Common myeloid progenitor, CD34-positive (primary cell): ENCODE data around the gene C1orf35.

Experiments used
- CTCF ChIA-PET: fragments of 350-600 bp; sonication (Branson Sonifier 250); formaldehyde crosslinking; loops from one replicate; lab custom pipeline; 2021; ENCODE audit warnings: antibody characterized with exemption; lab: Charles Lee
- POLR2A ChIA-PET: fragments of 350-600 bp; sonication (Branson Sonifier 250); formaldehyde crosslinking; loops from one replicate; lab custom pipeline; 2021; ENCODE audit warnings: antibody characterized with exemption; lab: Charles Lee
- DNase-seq, 3 donors: peaks; one replicate each; pipeline versions ENCODE4 v3.0.0 to v3.0.0-alpha.2; 2013
- H3K27ac ChIP-seq, 2 experiments: 1 replicate in 1 of 2; 2 replicates in 1 of 2; pipeline ENCODE4 v1.7.0; 2013; ENCODE audit warnings: inconsistent platforms in 2 of 2, low read length in 2 of 2, mild to moderate bottlenecking in 2 of 2, low read depth in 1 of 2, moderate library complexity in 1 of 2; ENCODE audit not compliant: severe bottlenecking in 2 of 2, insufficient read depth in 1 of 2, poor library complexity in 1 of 2
- H3K27me3 ChIP-seq, 5 experiments: replicated peaks in 2 of 5; 1 replicate in 3 of 5; 2 replicates in 2 of 5; pipeline versions ENCODE4 v1.6.1 to v1.7.0; 2013; ENCODE audit warnings: low read length in 4 of 5, mild to moderate bottlenecking in 2 of 5, moderate library complexity in 2 of 5, inconsistent platforms in 1 of 5; ENCODE audit not compliant: insufficient read depth in 5 of 5, control insufficient read depth in 4 of 5
- H3K36me3 ChIP-seq, 4 experiments: 1 replicate in 2 of 4; 2 replicates in 2 of 4; pipeline versions ENCODE4 v1.6.1 to v1.7.0; 2013; ENCODE audit warnings: low read length in 3 of 4, control low read depth in 1 of 4, mild to moderate bottlenecking in 1 of 4; ENCODE audit not compliant: control insufficient read depth in 4 of 4, insufficient read depth in 4 of 4
- H3K4me1 ChIP-seq, 4 experiments: 1 replicate in 3 of 4; 2 replicates in 1 of 4; pipeline versions ENCODE4 v1.6.1 to v1.7.1; 2013; ENCODE audit warnings: low read length in 3 of 4, mild to moderate bottlenecking in 3 of 4, control low read depth in 1 of 4, inconsistent platforms in 1 of 4, moderate library complexity in 1 of 4; ENCODE audit not compliant: control insufficient read depth in 4 of 4, insufficient read depth in 4 of 4; ENCODE audit errors: control extremely low read depth in 1 of 4
- H3K4me3 ChIP-seq, 7 experiments: 1 replicate in 4 of 7; 2 replicates in 3 of 7; pipeline versions ENCODE4 v1.5.1 to v1.7.0; 2013; ENCODE audit warnings: mild to moderate bottlenecking in 7 of 7, low read length in 6 of 7, moderate library complexity in 6 of 7, inconsistent platforms in 2 of 7, low read depth in 2 of 7, control low read depth in 1 of 7; ENCODE audit not compliant: insufficient read depth in 4 of 7, control insufficient read depth in 1 of 7; ENCODE audit errors: extremely low read depth in 1 of 7
- H3K9me3 ChIP-seq, 5 experiments: 1 replicate in 4 of 5; 2 replicates in 1 of 5; pipeline versions ENCODE4 v1.6.1 to v1.7.1; 2013; ENCODE audit warnings: low read length in 4 of 5, mild to moderate bottlenecking in 2 of 5, inconsistent platforms in 1 of 5, low read depth in 1 of 5, moderate library complexity in 1 of 5; ENCODE audit not compliant: control insufficient read depth in 4 of 5, insufficient read depth in 2 of 5; ENCODE audit errors: control extremely low read depth in 1 of 5
- WGBS: methylation state at CpG from one replicate; pipeline ENCODE4 v1.1.5; 2013; ENCODE audit not compliant: insufficient coverage; 5-methylcytosine and 5-hydroxymethylcytosine counted together

C1orf35 gene

GRCh38 chr1:228099331-228099732 lies 3.8 kb downstream of the C1orf35 start:
- no peaks in the 10 kb centered on the region for H3K27me3 ChIP-seq
- no peak overlapping the region for H3K4me3 ChIP-seq
- H3K27ac ChIP-seq, result no peak overlapping the region
- peaks cover 8 to 69% (median 36%) of the 10 kb centered on the region in 4 experiments for H3K36me3 ChIP-seq
- peaks cover 6 to 26% (median 20%) of the 10 kb centered on the region in 4 experiments for H3K4me1 ChIP-seq
- 97% methylated on average over 4 of the region's 4 CpGs for WGBS
- peaks cover 0 to 12% (median 5%) of the 10 kb centered on the region in 5 experiments for H3K9me3 ChIP-seq
- ChIA-PET CTCF (interaction anchor here (0.8 to 2.7 kb wide), 9 partner anchors 8 to 102 kb away, joined by 3 to 9 read pairs (median 4); partner anchors contain the start of gene ARF1), POLR2A (interaction anchor here (1.2 kb wide), 2 partner anchors 11 to 100 kb away, joined by 3 read pairs; no protein-coding TSS in a partner anchor)
- no peak for DNase-seq

DNA sequence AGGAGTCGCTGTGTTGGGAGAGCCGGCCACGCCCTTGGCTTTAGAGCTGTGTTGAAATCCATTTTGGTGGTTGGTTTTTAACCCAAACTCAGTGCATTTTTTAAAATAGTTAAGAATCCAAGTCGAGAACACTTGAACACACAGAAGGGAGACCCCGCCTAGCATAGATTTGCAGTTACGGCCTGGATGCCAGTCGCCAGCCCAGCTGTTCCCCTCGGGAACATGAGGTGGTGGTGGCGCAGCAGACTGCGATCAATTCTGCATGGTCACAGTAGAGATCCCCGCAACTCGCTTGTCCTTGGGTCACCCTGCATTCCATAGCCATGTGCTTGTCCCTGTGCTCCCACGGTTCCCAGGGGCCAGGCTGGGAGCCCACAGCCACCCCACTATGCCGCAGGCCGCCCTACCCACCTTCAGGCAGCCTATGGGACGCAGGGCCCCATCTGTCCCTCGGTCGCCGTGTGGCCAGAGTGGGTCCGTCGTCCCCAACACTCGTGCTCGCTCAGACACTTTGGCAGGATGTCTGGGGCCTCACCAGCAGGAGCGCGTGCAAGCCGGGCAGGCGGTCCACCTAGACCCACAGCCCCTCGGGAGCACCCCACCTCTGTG lies 4.7 kb downstream of the C1orf35 start:
- Histone ChIP-seq H3K36me3 (peaks cover 8 to 74% (median 38%) of the 10 kb centered on the region in 4 experiments), H3K4me3 (no peak overlapping the region), H3K27ac (no peak overlapping the region), H3K4me1 (peaks cover 0 to 17% (median 11%) of the 10 kb centered on the region in 4 experiments), H3K27me3 (no peaks in the 10 kb centered on the region), H3K9me3 (peaks cover 0 to 17% (median 11%) of the 10 kb centered on the region in 5 experiments)
- ChIA-PET CTCF (interaction anchor here (1.2 to 2.7 kb wide), 5 partner anchors 9 to 95 kb away, joined by 3 to 9 read pairs (median 6); no protein-coding TSS in a partner anchor), POLR2A (interaction anchor here (1.1 kb wide), 1 partner anchor 16 kb away, joined by 5 read pairs; the partner anchor contains the start of gene ARF1)
- WGBS, result 93% methylated on average over 27 of the region's 28 CpGs
- no peak for DNase-seq

GRCh38 chr1:228097333-228098081 lies 5.6 kb downstream of the C1orf35 start:
- 97% methylated on average over 32 of the region's 34 CpGs for WGBS
- H3K36me3 ChIP-seq, result peaks cover 8 to 83% (median 44%) of the 10 kb centered on the region in 4 experiments

GRCh38 chr1:228096416-228097332 lies 6.5 kb downstream of the C1orf35 start:
- Histone ChIP-seq H3K27ac (no peak overlapping the region), H3K36me3 (peaks cover 8 to 88% (median 45%) of the 10 kb centered on the region in 4 experiments), H3K27me3 (no peaks in the 10 kb centered on the region), H3K9me3 (peaks cover 0 to 17% (median 11%) of the 10 kb centered on the region in 5 experiments), H3K4me1 (peaks cover 2 to 10% (median 7%) of the 10 kb centered on the region in 4 experiments), H3K4me3 (no peak overlapping the region)
- whole genome bisulfite sequencing, result 95% methylated on average over 8 of the region's 13 CpGs
- ChIA-PET CTCF (interaction anchor here (1.2 to 1.3 kb wide), 2 partner anchors 7 to 10 kb away, joined by 3 to 4 read pairs; no protein-coding TSS in a partner anchor), POLR2A (no interaction called here)
- no peak for DNase-seq

More at GRCh38 chr1:228097333-228098081, 5.6 kb downstream of the C1orf35 start:
- no peak for DNase-seq
- H3K27me3 ChIP-seq, result no peaks in the 10 kb centered on the region
- H3K9me3 ChIP-seq, result peaks cover 0 to 17% (median 11%) of the 10 kb centered on the region in 5 experiments
- H3K4me1 ChIP-seq, result peaks cover 0 to 16% (median 11%) of the 10 kb centered on the region in 4 experiments
- ChIA-PET POLR2A (interaction anchor here (0.7 to 1.1 kb wide), 2 partner anchors 8 to 15 kb away, joined by 3 to 5 read pairs; partner anchors contain the start of gene ARF1), CTCF (interaction anchor here (1.2 to 1.3 kb wide), 2 partner anchors 8 to 10 kb away, joined by 3 to 4 read pairs; no protein-coding TSS in a partner anchor)
- no peak overlapping the region for H3K27ac ChIP-seq
- no peak overlapping the region for H3K4me3 ChIP-seq

- no peak overlapping the region for H3K4me3 ChIP-seq
- H3K27ac ChIP-seq, result no peak overlapping the region
- peaks cover 8 to 84% (median 43%) of the 10 kb centered on the region in 4 experiments for H3K36me3 ChIP-seq
- peaks cover 0 to 17% (median 11%) of the 10 kb centered on the region in 5 experiments for H3K9me3 ChIP-seq
- DNase-seq, result no peak
- POLR2A ChIA-PET, result no interaction called here
- CTCF ChIA-PET, result no interaction called here
- H3K4me1 ChIP-seq, result peaks cover 2 to 14% (median 8%) of the 10 kb centered on the region in 4 experiments
- WGBS, result 90% methylated on average over 5 of the region's 8 CpGs
- H3K27me3 ChIP-seq, result no peaks in the 10 kb centered on the region
These were observed 7.2 kb downstream of the C1orf35 start for GRCh38 chr1:228095938-228096337.

- CTCF ChIA-PET, result interaction anchor here (0.7 kb wide), 1 partner anchor 41 kb away, joined by 3 read pairs; no protein-coding TSS in a partner anchor
- POLR2A ChIA-PET, result no interaction called here
These were observed 8.0 kb downstream of the C1orf35 start for GRCh38 chr1:228095161-228095560.

More at GRCh38 chr1:228095161-228095560, 8.0 kb downstream of the C1orf35 start:
- H3K27ac ChIP-seq, result no peak overlapping the region
- peaks cover 5 to 22% (median 13%) of the 10 kb centered on the region in 4 experiments for H3K4me1 ChIP-seq
- DNase-seq, result no peak
- H3K27me3 ChIP-seq, result no peaks in the 10 kb centered on the region
- WGBS, result no CpG with 5 or more reads among the region's 4 CpGs
- H3K9me3 ChIP-seq, result peaks cover 0 to 17% (median 11%) of the 10 kb centered on the region in 5 experiments
- H3K4me3 ChIP-seq, result no peak overlapping the region
- H3K36me3 ChIP-seq, result peaks cover 8 to 86% (median 40%) of the 10 kb centered on the region in 4 experiments
